Stomach (tissue), 9 donors: ENCODE data around the gene TP53. TPM values are rescaled to one million over a fixed set of nuclear protein-coding genes. Genes with fewer than 3 reads are reported as not detected.
"Not testable (repeated sequence)": the region's sequence is repeated elsewhere in the genome, so short reads cannot be mapped to it uniquely, and the experiment has no call there.

Experiments used
- DNase-seq, 2 donors: peaks; one replicate each; pipeline versions ENCODE4 v3.0.0 to v3.0.0-alpha.2; 2013 to 2019
- H3K27ac ChIP-seq, 5 donors: fragments of 200-600 bp in 4 of 5; sonication (generic) in 4 of 5; one replicate each; pipeline ENCODE4 v1.5.1; 2013 to 2019; ENCODE audit warnings: mild to moderate bottlenecking in 1 of 5, moderate library complexity in 1 of 5
- H3K27me3 ChIP-seq, 3 donors: fragments of 200-600 bp; sonication (generic); one replicate each; pipeline ENCODE4 v1.5.1; 2017 to 2019; ENCODE audit warnings: mixed run types in 1 of 3
- H3K36me3 ChIP-seq, 4 donors: fragments of 200-600 bp; sonication (generic); 1 replicate in 3 of 4; 2 replicates in 1 of 4; pipeline ENCODE4 v1.5.1; 2016 to 2019
- H3K4me1 ChIP-seq, 4 donors: fragments of 200-600 bp; sonication (generic); one replicate each; pipeline ENCODE4 v1.5.1; 2016 to 2019
- H3K4me3 ChIP-seq, 4 donors: fragments of 200-600 bp; sonication (generic) in 3 of 4; one replicate each; pipeline ENCODE4 v1.5.1; 2016 to 2019; ENCODE audit warnings: mild to moderate bottlenecking in 1 of 4
- H3K9me3 ChIP-seq, 4 donors: fragments of 200-600 bp; sonication (generic); one replicate each; pipeline ENCODE4 v1.5.1; 2016 to 2019
- CTCF ChIP-seq, 7 experiments: fragments of 450-650 bp in 4 of 7; fragments of 200-600 bp in 3 of 7; sonication (generic) in 3 of 7; IDR thresholded peaks; one replicate each; pipeline ENCODE4 v1.5.1; 2016 to 2019; ENCODE audit warnings: antibody characterized with exemption in 7 of 7, control low read depth in 2 of 7, mild to moderate bottlenecking in 1 of 7
- EP300 ChIP-seq: sonication (generic); formaldehyde crosslinking; IDR thresholded peaks from one replicate; pipeline ENCODE4 v1.6.1; 2017; ENCODE audit warnings: antibody characterized with exemption
- POLR2A ChIP-seq, 4 donors: fragments of 450-650 bp; IDR thresholded peaks; one replicate each; pipeline ENCODE4 v1.6.1; 2016; ENCODE audit warnings: antibody characterized with exemption in 4 of 4, control low read depth in 2 of 4, mild to moderate bottlenecking in 1 of 4, moderate library complexity in 1 of 4
- POLR2AphosphoS5 ChIP-seq, 3 donors: sonication (generic); formaldehyde crosslinking; IDR thresholded peaks; one replicate each; pipeline ENCODE4 v1.6.1; 2016; ENCODE audit warnings: antibody characterized with exemption in 3 of 3
- WGBS, 5 donors: extraction: QIAGEN DNeasy Blood & Tissue Kit in 3 of 5; methylation state at CpG; one replicate each; pipeline versions ENCODE4 v1.1.5 to v1.1.7; 2013 to 2018; 5-methylcytosine and 5-hydroxymethylcytosine counted together
- intact Hi-C: fragments of 100-400 bp; cut with DNase I; formaldehyde crosslinking; loops from one replicate; pipeline ENCODE4 v1.15.1; 2023; ENCODE audit warnings: low total_unique reads
- polyA plus RNA-seq, 3 donors: library from polyadenylated mRNA; stranded (reverse); fragments of 200-250 nt; gene quantifications; one replicate each; pipeline ENCODE4 v1.2.3, GENCODE V29; 2013
- total RNA-seq, 5 donors: library from RNA; depleted of rRNA; stranded (reverse); fragments of >200 nt; gene quantifications; one replicate each; pipeline versions ENCODE4 v1.1.0 to v1.2.3, GENCODE V29; 2014 to 2016
- donor health status: healthy with polysubstance abuse.
- donor health status: Bipolar disorder and iron deficiency.
- donor health status: healthy.

TP53 gene
- total and polyA plus RNA-seq, 8 donors: 5.8 to 34.8 (median 22.0) TPM

DNA sequence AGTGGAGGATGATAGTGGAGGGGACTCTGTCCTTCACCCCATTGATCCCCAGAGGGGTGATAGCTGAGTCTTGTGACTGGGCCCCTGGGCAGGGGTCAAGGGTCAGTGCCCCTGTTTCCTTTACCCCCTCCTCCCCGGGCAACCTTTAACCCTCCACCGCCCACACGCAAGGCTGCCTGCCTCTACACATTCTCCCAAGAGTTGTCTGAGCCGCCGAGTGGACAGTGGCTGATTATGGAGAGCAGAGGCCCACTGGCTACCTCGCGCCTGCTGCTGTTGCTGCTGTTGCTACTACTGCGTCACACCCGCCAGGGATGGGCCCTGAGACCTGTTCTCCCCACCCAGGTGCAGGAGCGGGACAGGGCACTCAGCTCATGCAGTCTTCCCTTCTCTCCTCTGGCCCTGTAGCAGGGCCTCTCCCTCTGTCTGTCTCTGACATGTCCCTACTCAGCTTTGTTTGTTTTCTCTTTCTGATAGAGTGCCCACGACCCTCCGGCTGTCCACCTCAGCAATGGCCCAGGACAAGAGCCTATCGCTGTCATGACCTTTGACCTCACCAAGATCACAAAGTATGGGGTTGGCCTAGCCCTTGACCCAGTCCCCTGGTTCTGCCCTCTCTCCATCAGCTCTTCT, 57.2 kb downstream of the TP53 start, which contains the start of gene SHBG:
Gene SHBG (plus strand): TSS at position 197 of the 633 bp plus-strand sequence. CDS start 38 bp downstream, at position 235.
- no peaks in the 10 kb centered on the region for H3K9me3 ChIP-seq
- peaks cover 0 to 9% (median 9%) of the 10 kb centered on the region in 4 donors for H3K36me3 ChIP-seq
- no peak within 1 kb of the TSS for H3K27ac ChIP-seq
- peaks cover 11 to 18% (median 15%) of the 10 kb centered on the region in 4 donors for H3K4me1 ChIP-seq
- no peak for TF ChIP-seq POLR2AphosphoS5 (IDR thresholded peaks at IDR 0.05)
- no peak for TF ChIP-seq POLR2A (IDR thresholded peaks at IDR 0.05)
- TF ChIP-seq CTCF (IDR thresholded peaks at IDR 0.05): no peak
- no peak for TF ChIP-seq EP300
- intact Hi-C loops: loop anchor here (10.0 kb wide), 1 partner anchor 55 kb away; the partner anchor contains the start of genes TP53 and WRAP53
- 69 to 77% (median 74%) methylated on average over 9 to 13 of the region's 13 CpGs for WGBS, 5 donors
- DNase-seq: no peak
- H3K4me3 ChIP-seq: no peak within 1 kb of the TSS
- no peaks in the 10 kb centered on the region for H3K27me3 ChIP-seq

GRCh38 chr17:7627250-7628121, 59.8 kb downstream of the TP53 start, which contains the start of gene SAT2:
Gene SAT2 (minus strand): TSS chr17:7627821. CDS start chr17:7627635, 186 bp downstream.
- TF ChIP-seq POLR2AphosphoS5 (IDR thresholded peaks at IDR 0.05): peak; percentile 15 to 83 (median 75)
- no peak for TF ChIP-seq CTCF (IDR thresholded peaks at IDR 0.05)
- TF ChIP-seq POLR2A (IDR thresholded peaks at IDR 0.05): peak in 1 of 4 donors; percentile 24
- no peak for TF ChIP-seq EP300
- Histone ChIP-seq H3K4me3 (peak within 1 kb of the TSS; percentile 67 to 81 (median 74)), H3K27ac (peak within 1 kb of the TSS; percentile 86 to 96 (median 93)), H3K4me1 (peaks cover 11 to 18% (median 15%) of the 10 kb centered on the region in 4 donors), H3K36me3 (peaks cover 0 to 9% (median 9%) of the 10 kb centered on the region in 4 donors), H3K27me3 (no peaks in the 10 kb centered on the region), H3K9me3 (no peaks in the 10 kb centered on the region)
- DNase-seq: peak; percentile 93 to 97
- WGBS, 5 donors: 0 to 1% (median 0%) methylated on average over 18 to 54 of the region's 54 CpGs
- intact Hi-C loops: no loop called here

- TF ChIP-seq POLR2A (IDR thresholded peaks at IDR 0.05) (no peak), POLR2AphosphoS5 (IDR thresholded peaks at IDR 0.05) (no peak), CTCF (IDR thresholded peaks at IDR 0.05) (no peak), EP300 (no peak)
- 9 to 23% (median 21%) methylated on average over 6 of the region's 6 CpGs for WGBS, 5 donors
- H3K27me3 ChIP-seq: no peaks in the 10 kb centered on the region
- H3K9me3 ChIP-seq: no peaks in the 10 kb centered on the region
- peaks cover 0 to 9% (median 9%) of the 10 kb centered on the region in 4 donors for H3K36me3 ChIP-seq
- H3K4me3 ChIP-seq: peak overlapping the region; percentile 67 to 81 (median 74)
- H3K27ac ChIP-seq: peak overlapping the region in 4 of 5 donors; percentile 88 to 96 (median 93)
- intact Hi-C loops: no loop called here
- peaks cover 11 to 18% (median 15%) of the 10 kb centered on the region in 4 donors for H3K4me1 ChIP-seq
- DNase-seq: no peak
Measured at GRCh38 chr17:7626956-7627249, 60.4 kb downstream of the TP53 start.

- DNase-seq: no peak
- intact Hi-C loops: no loop called here
- peak overlapping the region in 2 of 5 donors; percentile 93 to 96 for H3K27ac ChIP-seq
Measured at GRCh38 chr17:7626307-7626706, 61.0 kb downstream of the TP53 start.

DNA sequence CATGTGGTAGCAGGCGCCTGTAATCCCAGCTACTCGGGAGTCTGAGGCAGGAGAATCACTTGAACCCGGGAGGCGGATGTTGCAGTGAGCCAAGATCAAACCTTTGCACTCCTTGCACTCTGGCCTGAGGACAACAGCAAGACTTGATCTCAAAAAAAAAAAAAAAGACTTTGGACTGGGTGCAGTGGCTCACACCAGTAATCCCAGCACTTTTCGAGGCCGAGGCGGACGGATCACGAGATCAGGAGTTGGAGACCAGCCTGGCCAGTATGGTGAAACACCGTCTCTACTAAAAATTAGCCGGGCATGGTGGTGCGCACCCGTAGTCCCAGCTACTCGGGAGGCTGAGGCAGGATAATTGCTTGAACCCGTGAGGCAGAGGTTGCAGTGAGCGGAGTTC, 61.5 kb downstream of the TP53 start:
- DNase-seq, H3K27me3 ChIP-seq, H3K36me3 ChIP-seq, intact Hi-C loops, H3K4me3 ChIP-seq, H3K27ac ChIP-seq, H3K9me3 ChIP-seq: not testable (repeated sequence)
- 91 to 99% (median 98%) methylated on average over 16 of the region's 16 CpGs for WGBS, 5 donors
- peaks cover 11 to 18% (median 15%) of the 10 kb centered on the region in 4 donors for H3K4me1 ChIP-seq

More at GRCh38 chr17:7626307-7626706, 61.0 kb downstream of the TP53 start:
- H3K4me1 ChIP-seq: peaks cover 11 to 18% (median 15%) of the 10 kb centered on the region in 4 donors
- TF ChIP-seq POLR2A (IDR thresholded peaks at IDR 0.05): no peak
- no peak for TF ChIP-seq CTCF (IDR thresholded peaks at IDR 0.05)
- TF ChIP-seq POLR2AphosphoS5 (IDR thresholded peaks at IDR 0.05): no peak
- no peak for TF ChIP-seq EP300
- no peaks in the 10 kb centered on the region for H3K27me3 ChIP-seq
- peaks cover 0 to 9% (median 9%) of the 10 kb centered on the region in 4 donors for H3K36me3 ChIP-seq
- H3K9me3 ChIP-seq: no peaks in the 10 kb centered on the region
- H3K4me3 ChIP-seq: peak overlapping the region in 2 of 4 donors; percentile 69 to 80
- 80 to 89% (median 85%) methylated on average over 7 of the region's 7 CpGs for WGBS, 5 donors
